MM.1S (cell line): ENCODE data around the gene GSDMA.

ENCODE experiments used
- EZH2phosphoT487 ChIP-seq: fragments of 300-600 bp; sonication (generic); IDR thresholded peaks from 2 replicates; pipeline ENCODE4 v1.6.1; 2018; ENCODE audit warnings: antibody characterized with exemption, low read length
- TF ChIP-seq, protein P1 (sequence below): fragments of 300-600 bp; sonication (generic); IDR thresholded peaks from 2 replicates; pipeline ENCODE4 v1.5.1; 2016; ENCODE audit warnings: antibody characterized with exemption, low read length, mixed read lengths

DNA sequence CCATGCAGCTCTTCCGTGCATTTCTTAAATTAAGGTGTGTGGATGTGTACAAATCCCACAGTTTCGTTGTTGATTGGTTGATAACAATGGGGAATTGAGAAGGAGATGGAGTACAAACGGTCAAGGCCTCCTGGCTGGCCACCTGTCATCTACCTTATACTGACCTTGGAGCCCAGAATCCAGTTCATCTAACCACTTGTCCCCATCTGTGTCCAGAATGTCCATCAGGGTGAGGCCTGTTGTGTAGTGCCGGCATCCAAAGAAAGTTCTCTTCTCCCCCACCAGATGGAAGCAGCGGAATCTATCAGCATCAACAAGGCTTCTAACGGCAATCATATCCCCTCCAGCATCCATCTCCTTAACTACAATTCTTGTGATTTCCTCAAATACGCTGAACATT, 45.9 kb upstream of the GSDMA start:
- TF ChIP-seq, protein P1, sequence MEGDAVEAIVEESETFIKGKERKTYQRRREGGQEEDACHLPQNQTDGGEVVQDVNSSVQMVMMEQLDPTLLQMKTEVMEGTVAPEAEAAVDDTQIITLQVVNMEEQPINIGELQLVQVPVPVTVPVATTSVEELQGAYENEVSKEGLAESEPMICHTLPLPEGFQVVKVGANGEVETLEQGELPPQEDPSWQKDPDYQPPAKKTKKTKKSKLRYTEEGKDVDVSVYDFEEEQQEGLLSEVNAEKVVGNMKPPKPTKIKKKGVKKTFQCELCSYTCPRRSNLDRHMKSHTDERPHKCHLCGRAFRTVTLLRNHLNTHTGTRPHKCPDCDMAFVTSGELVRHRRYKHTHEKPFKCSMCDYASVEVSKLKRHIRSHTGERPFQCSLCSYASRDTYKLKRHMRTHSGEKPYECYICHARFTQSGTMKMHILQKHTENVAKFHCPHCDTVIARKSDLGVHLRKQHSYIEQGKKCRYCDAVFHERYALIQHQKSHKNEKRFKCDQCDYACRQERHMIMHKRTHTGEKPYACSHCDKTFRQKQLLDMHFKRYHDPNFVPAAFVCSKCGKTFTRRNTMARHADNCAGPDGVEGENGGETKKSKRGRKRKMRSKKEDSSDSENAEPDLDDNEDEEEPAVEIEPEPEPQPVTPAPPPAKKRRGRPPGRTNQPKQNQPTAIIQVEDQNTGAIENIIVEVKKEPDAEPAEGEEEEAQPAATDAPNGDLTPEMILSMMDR = no peak
- no peak for TF ChIP-seq EZH2phosphoT487
